ENCODE measurements around the gene KDM4C.
"Not testable (repeated sequence)": the region's sequence is repeated elsewhere in the genome, so short reads cannot be mapped to it uniquely, and the experiment has no call there.

The KDM4C gene

GRCh38 chr9:6975198-6975597 is 217.4 kb downstream of the KDM4C start:
- no peak for DNase-seq (ENCODE audit: low read depth)

- no peak for DNase-seq (ENCODE audit: low read depth)
Observed at GRCh38 chr9:6977761-6978160, 220.0 kb downstream of the KDM4C start.

GRCh38 chr9:6978591-6978990 is 220.8 kb downstream of the KDM4C start:
- no peak for DNase-seq (ENCODE audit: low read depth)

GRCh38 chr9:6984941-6985578 is 227.3 kb downstream of the KDM4C start:
- no peak for DNase-seq (ENCODE audit: low read depth)

GRCh38 chr9:6986141-6986815 is 228.5 kb downstream of the KDM4C start:
- DNase-seq (ENCODE audit: low read depth): no peak

- no peak for DNase-seq (ENCODE audit: low read depth)
Observed at GRCh38 chr9:6987381-6987780, 229.6 kb downstream of the KDM4C start.

GRCh38 chr9:6991418-6991817 is 233.6 kb downstream of the KDM4C start:
- DNase-seq (ENCODE audit: low read depth): no peak

GRCh38 chr9:6996061-6996854 is 238.5 kb downstream of the KDM4C start:
- no peak for DNase-seq (ENCODE audit: low read depth)

- no peak for DNase-seq (ENCODE audit: low read depth)
Observed at GRCh38 chr9:6997330-6997729, 239.6 kb downstream of the KDM4C start.

- DNase-seq (ENCODE audit: low read depth): no peak
Observed at GRCh38 chr9:6999794-7000193, 242.0 kb downstream of the KDM4C start.

GRCh38 chr9:7001571-7001970 is 243.8 kb downstream of the KDM4C start:
- no peak for DNase-seq (ENCODE audit: low read depth)

GRCh38 chr9:7003861-7004260 is 246.1 kb downstream of the KDM4C start:
- DNase-seq (ENCODE audit: low read depth): no peak

GRCh38 chr9:7006417-7006816 is 248.6 kb downstream of the KDM4C start:
- DNase-seq (ENCODE audit: low read depth): no peak

GRCh38 chr9:7008411-7008810 is 250.6 kb downstream of the KDM4C start:
- DNase-seq (ENCODE audit: low read depth): no peak

- no peak for DNase-seq (ENCODE audit: low read depth)
Observed at GRCh38 chr9:7009065-7009464, 251.3 kb downstream of the KDM4C start.

- no peak for DNase-seq (ENCODE audit: low read depth)
Observed at GRCh38 chr9:7011395-7012067, 253.8 kb downstream of the KDM4C start.

GRCh38 chr9:7027996-7028395 is 270.2 kb downstream of the KDM4C start:
- no peak for DNase-seq (ENCODE audit: low read depth)

GRCh38 chr9:7028591-7028990 is 270.8 kb downstream of the KDM4C start:
- DNase-seq (ENCODE audit: low read depth): no peak

GRCh38 chr9:7030943-7031342 is 273.2 kb downstream of the KDM4C start:
- DNase-seq (ENCODE audit: low read depth): not testable (repeated sequence)

GRCh38 chr9:7033076-7034045 is 275.6 kb downstream of the KDM4C start:
- DNase-seq (ENCODE audit: low read depth): no peak

GRCh38 chr9:7037176-7037575 is 279.4 kb downstream of the KDM4C start:
- DNase-seq (ENCODE audit: low read depth): no peak
